ENCODE data around the gene NXN.

DNA sequence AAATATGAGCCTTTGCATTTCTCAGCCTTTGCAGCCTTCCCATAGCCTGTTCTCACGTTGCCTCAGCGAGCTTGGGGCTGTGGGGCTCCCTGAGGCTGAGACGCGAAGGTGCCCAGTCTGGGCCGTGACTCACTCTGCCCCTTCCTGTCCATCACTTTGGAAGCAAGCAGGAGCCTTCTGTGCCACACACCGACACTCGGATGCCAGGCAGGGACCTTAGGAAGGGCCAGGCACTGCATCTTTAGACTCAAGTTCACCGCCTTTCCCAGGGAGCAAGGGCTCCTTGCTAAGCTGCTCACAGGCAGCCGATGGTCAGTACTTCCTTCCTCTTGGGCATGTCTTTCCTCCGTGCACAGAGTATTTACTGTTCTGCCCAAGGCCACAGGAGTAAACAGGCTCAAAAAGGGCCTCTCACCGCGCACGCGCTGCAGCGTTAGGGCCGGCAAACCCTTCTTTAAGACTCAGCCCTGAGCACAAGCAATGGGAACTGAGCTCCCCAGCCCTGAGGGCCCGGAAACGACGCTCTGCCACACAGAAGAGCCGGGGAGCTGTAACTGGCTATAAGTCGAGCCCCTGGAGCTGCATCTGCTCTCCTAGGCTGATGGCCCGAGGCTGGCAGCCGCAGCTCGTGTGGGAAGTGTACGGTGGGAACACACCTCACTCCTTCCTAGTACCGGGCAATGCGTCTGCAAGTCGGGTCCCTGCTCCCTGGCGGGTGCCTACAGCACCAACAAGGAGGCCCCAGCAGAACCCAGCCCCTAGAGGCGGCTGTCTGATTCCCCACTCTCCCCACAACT lies 24.6 kb upstream of the NXN start:
- TF ChIP-seq, protein P1, sequence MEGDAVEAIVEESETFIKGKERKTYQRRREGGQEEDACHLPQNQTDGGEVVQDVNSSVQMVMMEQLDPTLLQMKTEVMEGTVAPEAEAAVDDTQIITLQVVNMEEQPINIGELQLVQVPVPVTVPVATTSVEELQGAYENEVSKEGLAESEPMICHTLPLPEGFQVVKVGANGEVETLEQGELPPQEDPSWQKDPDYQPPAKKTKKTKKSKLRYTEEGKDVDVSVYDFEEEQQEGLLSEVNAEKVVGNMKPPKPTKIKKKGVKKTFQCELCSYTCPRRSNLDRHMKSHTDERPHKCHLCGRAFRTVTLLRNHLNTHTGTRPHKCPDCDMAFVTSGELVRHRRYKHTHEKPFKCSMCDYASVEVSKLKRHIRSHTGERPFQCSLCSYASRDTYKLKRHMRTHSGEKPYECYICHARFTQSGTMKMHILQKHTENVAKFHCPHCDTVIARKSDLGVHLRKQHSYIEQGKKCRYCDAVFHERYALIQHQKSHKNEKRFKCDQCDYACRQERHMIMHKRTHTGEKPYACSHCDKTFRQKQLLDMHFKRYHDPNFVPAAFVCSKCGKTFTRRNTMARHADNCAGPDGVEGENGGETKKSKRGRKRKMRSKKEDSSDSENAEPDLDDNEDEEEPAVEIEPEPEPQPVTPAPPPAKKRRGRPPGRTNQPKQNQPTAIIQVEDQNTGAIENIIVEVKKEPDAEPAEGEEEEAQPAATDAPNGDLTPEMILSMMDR (IDR thresholded peaks at IDR 0.05) = no peak
- no peak for TF ChIP-seq POLR2A (IDR thresholded peaks at IDR 0.05)
